NOMO-1 treated with dmso at 0.1 percent for 144 hours (cell line): Measurements from ENCODE around the gene IRS1.
A peak's percentile ranks its signal among the peaks of the same experiment; 100 is the strongest.
"Not testable (repeated sequence)": the region's sequence is repeated elsewhere in the genome, so short reads cannot be mapped to it uniquely, and the experiment has no call there.

Experiments used
- DNase-seq: peaks from one replicate; lab custom pipeline; 2025; ENCODE audit not compliant: unreplicated experiment; lab: John Stamatoyannopoulos, UW

The IRS1 gene

GRCh38 chr2:226799211-226799975 is at the start of gene IRS1:
Gene IRS1, minus strand, starts transcription at chr2:226799820. Its CDS starts 1,082 bp downstream, at chr2:226798738.
- peak; percentile 24 for DNase-seq

GRCh38 chr2:226849349-226849748 is 49.7 kb upstream of the IRS1 start:
- DNase-seq, result no peak

- DNase-seq, result no peak
Observed at GRCh38 chr2:226847511-226847910, 47.9 kb upstream of the IRS1 start.

- DNase-seq, result no peak
Observed at GRCh38 chr2:226847090-226847489, 47.5 kb upstream of the IRS1 start.

GRCh38 chr2:226845386-226846116 is 45.9 kb upstream of the IRS1 start:
- no peak for DNase-seq

GRCh38 chr2:226843001-226843400 is 43.4 kb upstream of the IRS1 start:
- DNase-seq, result not testable (repeated sequence)

GRCh38 chr2:226839951-226840350 is 40.3 kb upstream of the IRS1 start:
- no peak for DNase-seq

- no peak for DNase-seq
Observed at GRCh38 chr2:226839161-226839560, 39.5 kb upstream of the IRS1 start.

- no peak for DNase-seq
Observed at GRCh38 chr2:226838722-226839121, 39.1 kb upstream of the IRS1 start.

- no peak for DNase-seq
Observed at GRCh38 chr2:226837787-226838603, 38.4 kb upstream of the IRS1 start.

- no peak for DNase-seq
Observed at GRCh38 chr2:226837334-226837733, 37.7 kb upstream of the IRS1 start.

- DNase-seq, result no peak
Observed at GRCh38 chr2:226836548-226836885, 36.9 kb upstream of the IRS1 start.

GRCh38 chr2:226835796-226836547 is 36.4 kb upstream of the IRS1 start, which contains the start of gene RHBDD1:
Gene RHBDD1, plus strand, starts transcription at chr2:226836054. Its CDS starts 28,640 bp downstream, at chr2:226864694.
- DNase-seq, result peak; percentile 87

GRCh38 chr2:226835420-226835795 is 35.8 kb upstream of the IRS1 start:
- no peak for DNase-seq

- not testable (repeated sequence) for DNase-seq
Observed at GRCh38 chr2:226834880-226835279, 35.3 kb upstream of the IRS1 start.

- no peak for DNase-seq
Observed at GRCh38 chr2:226832061-226832460, 32.4 kb upstream of the IRS1 start.

GRCh38 chr2:226831266-226831665 is 31.6 kb upstream of the IRS1 start:
- no peak for DNase-seq

GRCh38 chr2:226829721-226830631 is 30.4 kb upstream of the IRS1 start:
- no peak for DNase-seq

GRCh38 chr2:226828191-226828590 is 28.6 kb upstream of the IRS1 start:
- DNase-seq, result no peak

GRCh38 chr2:226825056-226825455 is 25.4 kb upstream of the IRS1 start:
- no peak for DNase-seq
